ENCODE data around the gene GPR63.

DNA sequence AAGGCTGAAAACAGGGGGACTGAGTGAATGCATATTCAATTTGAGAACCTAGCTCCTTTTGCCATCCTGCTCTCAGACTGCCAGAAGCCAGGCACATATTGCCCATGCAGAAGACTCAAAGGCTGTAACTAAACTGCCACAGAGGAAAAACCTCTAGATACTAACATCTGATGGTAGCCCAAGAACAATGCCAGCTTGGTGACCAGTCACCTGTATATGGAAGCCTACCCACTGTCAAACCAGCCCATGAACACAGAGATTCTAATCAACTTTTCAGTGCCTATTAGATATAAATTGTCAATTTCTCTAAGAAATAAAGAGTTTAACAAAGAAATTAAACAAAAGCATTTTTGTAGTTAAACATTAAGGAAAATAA is 34.2 kb downstream of the GPR63 start:
- TF ChIP-seq, protein P1, sequence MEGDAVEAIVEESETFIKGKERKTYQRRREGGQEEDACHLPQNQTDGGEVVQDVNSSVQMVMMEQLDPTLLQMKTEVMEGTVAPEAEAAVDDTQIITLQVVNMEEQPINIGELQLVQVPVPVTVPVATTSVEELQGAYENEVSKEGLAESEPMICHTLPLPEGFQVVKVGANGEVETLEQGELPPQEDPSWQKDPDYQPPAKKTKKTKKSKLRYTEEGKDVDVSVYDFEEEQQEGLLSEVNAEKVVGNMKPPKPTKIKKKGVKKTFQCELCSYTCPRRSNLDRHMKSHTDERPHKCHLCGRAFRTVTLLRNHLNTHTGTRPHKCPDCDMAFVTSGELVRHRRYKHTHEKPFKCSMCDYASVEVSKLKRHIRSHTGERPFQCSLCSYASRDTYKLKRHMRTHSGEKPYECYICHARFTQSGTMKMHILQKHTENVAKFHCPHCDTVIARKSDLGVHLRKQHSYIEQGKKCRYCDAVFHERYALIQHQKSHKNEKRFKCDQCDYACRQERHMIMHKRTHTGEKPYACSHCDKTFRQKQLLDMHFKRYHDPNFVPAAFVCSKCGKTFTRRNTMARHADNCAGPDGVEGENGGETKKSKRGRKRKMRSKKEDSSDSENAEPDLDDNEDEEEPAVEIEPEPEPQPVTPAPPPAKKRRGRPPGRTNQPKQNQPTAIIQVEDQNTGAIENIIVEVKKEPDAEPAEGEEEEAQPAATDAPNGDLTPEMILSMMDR (IDR thresholded peaks at IDR 0.05; ENCODE audit: poor library complexity): no peak
- no peak for TF ChIP-seq EZH2 (IDR thresholded peaks at IDR 0.05; ENCODE audit: borderline replicate concordance)

All from hepatocyte (in vitro differentiated cells).